ENCODE results near the gene B4GALNT4.

The B4GALNT4 gene

DNA sequence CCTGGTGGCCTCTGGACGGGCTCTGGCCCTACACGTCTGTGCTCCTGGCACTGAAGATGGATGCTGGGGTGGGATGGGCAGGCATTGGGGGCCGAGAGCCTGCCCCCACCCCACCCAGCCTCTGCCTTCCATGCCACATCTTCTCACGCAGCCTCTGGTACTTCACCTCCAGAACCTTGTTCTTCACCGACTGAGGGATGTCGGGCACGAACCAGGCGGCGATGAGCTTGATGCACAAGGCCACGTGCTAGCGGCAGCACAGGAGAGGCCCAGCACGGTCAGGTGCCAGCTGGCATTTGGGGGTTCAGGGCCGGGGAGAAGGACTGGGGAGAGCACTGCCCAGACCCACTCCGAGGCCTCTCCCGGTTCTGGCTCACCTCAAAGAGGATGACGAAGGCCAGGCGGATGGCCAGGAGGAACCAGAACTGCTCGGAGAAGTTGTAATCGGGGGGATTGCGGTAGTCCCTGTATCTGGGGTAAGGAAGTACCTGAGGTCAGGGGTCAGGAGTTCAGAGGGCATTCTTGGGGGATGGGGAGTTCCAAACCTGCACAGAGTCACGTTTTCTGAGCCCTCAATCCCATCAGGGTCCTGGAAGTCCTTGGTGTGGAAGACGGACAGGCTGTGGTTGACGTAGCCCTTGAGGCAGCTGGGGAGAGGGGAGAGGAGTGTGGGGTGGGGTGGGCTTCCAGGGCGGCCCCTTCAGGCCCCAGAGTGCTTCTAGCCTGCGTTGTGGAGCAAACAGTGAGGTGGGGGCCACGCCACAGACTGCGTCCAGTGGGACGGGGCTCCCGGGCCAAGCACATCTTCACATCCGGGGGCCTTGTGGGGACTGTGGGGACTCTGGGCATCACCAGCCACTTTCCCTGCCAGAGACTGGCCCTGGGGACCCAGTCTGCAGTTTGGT is 49.3 kb downstream of the B4GALNT4 start:
- Histone ChIP-seq H3K27me3 (replicated peaks; ENCODE audit: insufficient read depth, low read length) (peaks cover 71% of the 10 kb centered on the region), H3F3A (ENCODE audit: insufficient read depth, low read length) (no peaks in the 10 kb centered on the region), H3K9me2 (replicated peaks; ENCODE audit: insufficient read depth, low read length) (no peaks in the 10 kb centered on the region), H3K79me2 (ENCODE audit: low read length) (no peaks in the 10 kb centered on the region), H3K27ac (ENCODE audit: low read length) (no peak overlapping the region), H3K4me3 (ENCODE audit: low read length) (no peak overlapping the region), H3K36me3 (replicated peaks; ENCODE audit: insufficient read depth, low read length) (no peaks in the 10 kb centered on the region), H3K4me1 (ENCODE audit: low read length) (no peaks in the 10 kb centered on the region), H3K9ac (ENCODE audit: low read length) (no peak overlapping the region), H2AFZ (ENCODE audit: low read length) (no peak overlapping the region), H3K9me3 (replicated peaks; ENCODE audit: insufficient read depth, low read length) (no peaks in the 10 kb centered on the region), H3K4me2 (ENCODE audit: low read depth, low read length) (no peak overlapping the region), H4K20me1 (ENCODE audit: insufficient read depth, low read length) (no peaks in the 10 kb centered on the region)
- DNase-seq = no peak
- TF ChIP-seq EZH2phosphoT487 (IDR thresholded peaks at IDR 0.05; ENCODE audit: low read length) (no peak), EZH2 (optimal IDR thresholded peaks at IDR 0.05; ENCODE audit: low read depth, low read length) (no peak)
- TF ChIP-seq, protein P1, sequence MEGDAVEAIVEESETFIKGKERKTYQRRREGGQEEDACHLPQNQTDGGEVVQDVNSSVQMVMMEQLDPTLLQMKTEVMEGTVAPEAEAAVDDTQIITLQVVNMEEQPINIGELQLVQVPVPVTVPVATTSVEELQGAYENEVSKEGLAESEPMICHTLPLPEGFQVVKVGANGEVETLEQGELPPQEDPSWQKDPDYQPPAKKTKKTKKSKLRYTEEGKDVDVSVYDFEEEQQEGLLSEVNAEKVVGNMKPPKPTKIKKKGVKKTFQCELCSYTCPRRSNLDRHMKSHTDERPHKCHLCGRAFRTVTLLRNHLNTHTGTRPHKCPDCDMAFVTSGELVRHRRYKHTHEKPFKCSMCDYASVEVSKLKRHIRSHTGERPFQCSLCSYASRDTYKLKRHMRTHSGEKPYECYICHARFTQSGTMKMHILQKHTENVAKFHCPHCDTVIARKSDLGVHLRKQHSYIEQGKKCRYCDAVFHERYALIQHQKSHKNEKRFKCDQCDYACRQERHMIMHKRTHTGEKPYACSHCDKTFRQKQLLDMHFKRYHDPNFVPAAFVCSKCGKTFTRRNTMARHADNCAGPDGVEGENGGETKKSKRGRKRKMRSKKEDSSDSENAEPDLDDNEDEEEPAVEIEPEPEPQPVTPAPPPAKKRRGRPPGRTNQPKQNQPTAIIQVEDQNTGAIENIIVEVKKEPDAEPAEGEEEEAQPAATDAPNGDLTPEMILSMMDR (IDR thresholded peaks at IDR 0.05; ENCODE audit: low read length) = no peak

DNA sequence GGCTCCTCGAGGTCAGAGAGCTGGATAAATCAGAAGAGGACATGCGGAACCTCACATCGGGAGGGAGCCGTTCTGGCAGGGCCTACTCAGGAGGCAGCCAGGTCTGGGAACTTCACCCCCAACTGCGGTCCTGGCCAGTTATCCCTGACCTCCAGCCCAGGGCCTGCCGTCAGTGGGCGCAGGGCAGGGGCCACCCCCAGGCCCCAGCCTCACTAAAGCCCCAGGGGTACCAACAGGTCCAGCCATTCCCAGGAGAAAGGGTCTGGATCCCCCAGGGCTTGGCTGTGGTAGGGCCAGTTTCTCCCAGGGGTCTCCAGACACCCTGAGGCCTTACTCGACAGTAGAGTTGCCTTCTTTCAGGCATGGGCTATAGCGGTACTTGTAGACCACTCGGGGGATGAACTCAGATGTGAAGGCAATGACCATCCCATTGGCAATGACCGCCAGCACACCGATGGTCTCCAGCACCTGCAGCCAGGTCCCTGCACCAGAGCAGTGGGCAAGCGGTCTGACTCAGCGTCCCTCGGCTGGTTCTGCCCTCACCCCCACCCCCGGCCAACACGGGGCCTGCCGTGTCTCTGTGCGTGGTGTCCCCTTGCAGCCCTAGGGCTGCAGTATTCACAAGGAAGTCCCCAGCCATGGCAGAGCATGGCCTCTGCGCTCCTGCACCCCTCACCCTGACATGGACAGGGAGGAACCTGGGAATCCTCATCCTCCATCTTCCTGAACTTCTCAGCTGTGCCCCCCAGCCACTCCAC is 50.1 kb downstream of the B4GALNT4 start:
- no peaks in the 10 kb centered on the region for H3K4me1 ChIP-seq (ENCODE audit: low read length)
- DNase-seq = no peak
- TF ChIP-seq, protein P1 (IDR thresholded peaks at IDR 0.05; ENCODE audit: low read length) = no peak
- no peak for TF ChIP-seq EZH2phosphoT487 (IDR thresholded peaks at IDR 0.05; ENCODE audit: low read length)

GRCh38 chr11:420054-420910 is 51.0 kb downstream of the B4GALNT4 start:
- Histone ChIP-seq H3K36me3 (replicated peaks; ENCODE audit: insufficient read depth, low read length) (no peaks in the 10 kb centered on the region), H3K4me3 (ENCODE audit: low read length) (no peak overlapping the region), H3K27me3 (replicated peaks; ENCODE audit: insufficient read depth, low read length) (peaks cover 74% of the 10 kb centered on the region), H4K20me1 (ENCODE audit: insufficient read depth, low read length) (no peaks in the 10 kb centered on the region), H2AFZ (ENCODE audit: low read length) (no peak overlapping the region), H3F3A (ENCODE audit: insufficient read depth, low read length) (no peaks in the 10 kb centered on the region), H3K9ac (ENCODE audit: low read length) (no peak overlapping the region), H3K79me2 (ENCODE audit: low read length) (no peaks in the 10 kb centered on the region), H3K9me3 (replicated peaks; ENCODE audit: insufficient read depth, low read length) (no peaks in the 10 kb centered on the region), H3K9me2 (replicated peaks; ENCODE audit: insufficient read depth, low read length) (no peaks in the 10 kb centered on the region), H3K27ac (ENCODE audit: low read length) (no peak overlapping the region), H3K4me2 (ENCODE audit: low read depth, low read length) (no peak overlapping the region), H3K4me1 (ENCODE audit: low read length) (no peaks in the 10 kb centered on the region)
- TF ChIP-seq EZH2 (optimal IDR thresholded peaks at IDR 0.05; ENCODE audit: low read depth, low read length) = no peak
- TF ChIP-seq, protein P1 (IDR thresholded peaks at IDR 0.05; ENCODE audit: low read length) = no peak
- TF ChIP-seq EZH2phosphoT487 (IDR thresholded peaks at IDR 0.05; ENCODE audit: low read length) = no peak
- DNase-seq = no peak

More for the DNA sequence above, 50.1 kb downstream of the B4GALNT4 start:
- H3K4me3 ChIP-seq (ENCODE audit: low read length) = no peak overlapping the region
- H3K4me2 ChIP-seq (ENCODE audit: low read depth, low read length) = no peak overlapping the region
- H2AFZ ChIP-seq (ENCODE audit: low read length) = no peak overlapping the region
- no peaks in the 10 kb centered on the region for H4K20me1 ChIP-seq (ENCODE audit: insufficient read depth, low read length)
- no peak overlapping the region for H3K27ac ChIP-seq (ENCODE audit: low read length)
- H3K79me2 ChIP-seq (ENCODE audit: low read length) = no peaks in the 10 kb centered on the region
- H3K9me2 ChIP-seq (replicated peaks; ENCODE audit: insufficient read depth, low read length) = no peaks in the 10 kb centered on the region
- no peaks in the 10 kb centered on the region for H3F3A ChIP-seq (ENCODE audit: insufficient read depth, low read length)
- H3K36me3 ChIP-seq (replicated peaks; ENCODE audit: insufficient read depth, low read length) = no peaks in the 10 kb centered on the region
- H3K9me3 ChIP-seq (replicated peaks; ENCODE audit: insufficient read depth, low read length) = no peaks in the 10 kb centered on the region
- no peak overlapping the region for H3K9ac ChIP-seq (ENCODE audit: low read length)
- H3K27me3 ChIP-seq (replicated peaks; ENCODE audit: insufficient read depth, low read length) = peaks cover 74% of the 10 kb centered on the region
